Activated T-cell treated with anti-CD3 and anti-CD28 coated beads, Interleukin-2, amount 50 U/mL, for 24 hours (primary cell): ENCODE data around the gene FRRS1L.

Experiments
- DNase-seq: peaks from one replicate; pipeline ENCODE4 v3.0.0-alpha.2; 2020
- H3K27ac Mint-ChIP-seq: 2 replicates; pipeline ENCODE4 v1.8.0; 2020; ENCODE audit warnings: mild to moderate bottlenecking, mixed read lengths
- H3K27me3 Mint-ChIP-seq: 2 replicates; pipeline ENCODE4 v1.8.0; 2020; ENCODE audit warnings: mixed read lengths
- H3K36me3 Mint-ChIP-seq: 2 replicates; pipeline ENCODE4 v1.8.0; 2020; ENCODE audit warnings: low read depth, mixed read lengths
- H3K4me1 Mint-ChIP-seq: 2 replicates; pipeline ENCODE4 v1.8.0; 2020; ENCODE audit warnings: low read depth, mixed read lengths
- H3K4me3 Mint-ChIP-seq: 2 replicates; pipeline ENCODE4 v1.8.0; 2020; ENCODE audit warnings: mild to moderate bottlenecking, moderate library complexity, mixed read lengths
- H3K9me3 Mint-ChIP-seq: 2 replicates; pipeline ENCODE4 v1.8.0; 2020; ENCODE audit warnings: mixed read lengths

Gene FRRS1L

GRCh38 chr9:109186857-109187520 lies 19.9 kb upstream of the FRRS1L start:
- Mint-ChIP-seq H3K27me3 (peaks cover 3% of the 10 kb centered on the region), H3K36me3 (no peaks in the 10 kb centered on the region), H3K9me3 (no peaks in the 10 kb centered on the region), H3K4me1 (peaks cover 2% of the 10 kb centered on the region), H3K4me3 (no peak overlapping the region), H3K27ac (no peak overlapping the region)
- no peak for DNase-seq

GRCh38 chr9:109182940-109183798 lies 16.1 kb upstream of the FRRS1L start:
- Mint-ChIP-seq H3K27me3 (peaks cover 12% of the 10 kb centered on the region), H3K4me1 (peaks cover 17% of the 10 kb centered on the region), H3K27ac (no peak overlapping the region), H3K9me3 (no peaks in the 10 kb centered on the region), H3K4me3 (no peak overlapping the region), H3K36me3 (no peaks in the 10 kb centered on the region)
- DNase-seq, result no peak

GRCh38 chr9:109182550-109182939 lies 15.5 kb upstream of the FRRS1L start:
- Mint-ChIP-seq H3K36me3 (no peaks in the 10 kb centered on the region), H3K9me3 (no peaks in the 10 kb centered on the region), H3K27ac (no peak overlapping the region), H3K4me1 (peaks cover 17% of the 10 kb centered on the region), H3K4me3 (no peak overlapping the region), H3K27me3 (peaks cover 12% of the 10 kb centered on the region)
- no peak for DNase-seq

GRCh38 chr9:109181284-109181683 lies 14.2 kb upstream of the FRRS1L start:
- H3K27ac Mint-ChIP-seq, result peak overlapping the region; percentile 40
- peaks cover 12% of the 10 kb centered on the region for H3K27me3 Mint-ChIP-seq
- no peaks in the 10 kb centered on the region for H3K9me3 Mint-ChIP-seq
- H3K4me1 Mint-ChIP-seq, result peaks cover 17% of the 10 kb centered on the region
- H3K36me3 Mint-ChIP-seq, result no peaks in the 10 kb centered on the region
- no peak overlapping the region for H3K4me3 Mint-ChIP-seq
- DNase-seq, result no peak

- DNase-seq, result no peak
- H3K4me1 Mint-ChIP-seq, result peaks cover 17% of the 10 kb centered on the region
- no peaks in the 10 kb centered on the region for H3K36me3 Mint-ChIP-seq
- no peak overlapping the region for H3K4me3 Mint-ChIP-seq
- H3K27me3 Mint-ChIP-seq, result peaks cover 12% of the 10 kb centered on the region
- H3K27ac Mint-ChIP-seq, result no peak overlapping the region
- no peaks in the 10 kb centered on the region for H3K9me3 Mint-ChIP-seq
These were observed 12.9 kb upstream of the FRRS1L start for GRCh38 chr9:109179801-109180523.

GRCh38 chr9:109176963-109177362 lies 9.9 kb upstream of the FRRS1L start:
- H3K4me1 Mint-ChIP-seq, result peaks cover 15% of the 10 kb centered on the region
- no peak overlapping the region for H3K27ac Mint-ChIP-seq
- no peak overlapping the region for H3K4me3 Mint-ChIP-seq
- peaks cover 8% of the 10 kb centered on the region for H3K27me3 Mint-ChIP-seq
- no peak for DNase-seq
- no peaks in the 10 kb centered on the region for H3K36me3 Mint-ChIP-seq
- no peaks in the 10 kb centered on the region for H3K9me3 Mint-ChIP-seq

- Mint-ChIP-seq H3K4me1 (peaks cover 11% of the 10 kb centered on the region), H3K27me3 (peaks cover 8% of the 10 kb centered on the region), H3K4me3 (no peak overlapping the region), H3K36me3 (no peaks in the 10 kb centered on the region), H3K9me3 (no peaks in the 10 kb centered on the region), H3K27ac (no peak overlapping the region)
- DNase-seq, result no peak
These were observed 9.3 kb upstream of the FRRS1L start for GRCh38 chr9:109176386-109176785.

- DNase-seq, result no peak
- no peaks in the 10 kb centered on the region for H3K9me3 Mint-ChIP-seq
- peaks cover 27% of the 10 kb centered on the region for H3K27me3 Mint-ChIP-seq
- H3K27ac Mint-ChIP-seq, result no peak overlapping the region
- H3K36me3 Mint-ChIP-seq, result no peaks in the 10 kb centered on the region
- no peaks in the 10 kb centered on the region for H3K4me1 Mint-ChIP-seq
- no peak overlapping the region for H3K4me3 Mint-ChIP-seq
These were observed 5.9 kb upstream of the FRRS1L start for GRCh38 chr9:109172935-109173334.

- Mint-ChIP-seq H3K36me3 (no peaks in the 10 kb centered on the region), H3K27ac (no peak overlapping the region), H3K4me1 (peaks cover 4% of the 10 kb centered on the region), H3K27me3 (peaks cover 36% of the 10 kb centered on the region), H3K4me3 (no peak overlapping the region), H3K9me3 (no peaks in the 10 kb centered on the region)
- DNase-seq, result no peak
These were observed 4.9 kb upstream of the FRRS1L start for GRCh38 chr9:109171926-109172325.

GRCh38 chr9:109168170-109168569 lies 1.1 kb upstream of the FRRS1L start:
- Mint-ChIP-seq H3K27ac (no peak overlapping the region), H3K9me3 (no peaks in the 10 kb centered on the region), H3K4me1 (peaks cover 4% of the 10 kb centered on the region), H3K4me3 (no peak overlapping the region), H3K36me3 (no peaks in the 10 kb centered on the region), H3K27me3 (peaks cover 66% of the 10 kb centered on the region)
- no peak for DNase-seq

- Mint-ChIP-seq H3K4me1 (peaks cover 4% of the 10 kb centered on the region), H3K27ac (no peak overlapping the region), H3K4me3 (no peak overlapping the region), H3K36me3 (no peaks in the 10 kb centered on the region), H3K27me3 (peaks cover 68% of the 10 kb centered on the region), H3K9me3 (no peaks in the 10 kb centered on the region)
- DNase-seq, result no peak
These were observed 667 bp upstream of the FRRS1L start for GRCh38 chr9:109167716-109168115.

- H3K27ac Mint-ChIP-seq, result no peak overlapping the region
- H3K36me3 Mint-ChIP-seq, result no peaks in the 10 kb centered on the region
- peaks cover 68% of the 10 kb centered on the region for H3K27me3 Mint-ChIP-seq
- H3K9me3 Mint-ChIP-seq, result no peaks in the 10 kb centered on the region
- H3K4me3 Mint-ChIP-seq, result no peak overlapping the region
- H3K4me1 Mint-ChIP-seq, result peaks cover 4% of the 10 kb centered on the region
- no peak for DNase-seq
These were observed 778 bp downstream of the FRRS1L start for GRCh38 chr9:109166171-109166770.

GRCh38 chr9:109164042-109164441 lies 3.0 kb downstream of the FRRS1L start:
- no peak overlapping the region for H3K27ac Mint-ChIP-seq

GRCh38 chr9:109163194-109163593 lies 3.9 kb downstream of the FRRS1L start:
- DNase-seq, result no peak
- Mint-ChIP-seq H3K36me3 (no peaks in the 10 kb centered on the region), H3K4me1 (peaks cover 4% of the 10 kb centered on the region), H3K4me3 (no peak overlapping the region), H3K27ac (no peak overlapping the region), H3K27me3 (peaks cover 51% of the 10 kb centered on the region), H3K9me3 (no peaks in the 10 kb centered on the region)

More at GRCh38 chr9:109164042-109164441, 3.0 kb downstream of the FRRS1L start:
- Mint-ChIP-seq H3K36me3 (no peaks in the 10 kb centered on the region), H3K27me3 (peaks cover 53% of the 10 kb centered on the region), H3K9me3 (no peaks in the 10 kb centered on the region), H3K4me1 (peaks cover 4% of the 10 kb centered on the region), H3K4me3 (no peak overlapping the region)
- DNase-seq, result no peak
